NOMO-1 (cell line): ENCODE results near the gene CNTNAP2.

Source experiments
- DNase-seq, 2 experiments: peaks; one replicate each; lab custom pipeline; 2025; ENCODE audit not compliant: unreplicated experiment in 2 of 2; lab: John Stamatoyannopoulos, UW

The CNTNAP2 gene

DNA sequence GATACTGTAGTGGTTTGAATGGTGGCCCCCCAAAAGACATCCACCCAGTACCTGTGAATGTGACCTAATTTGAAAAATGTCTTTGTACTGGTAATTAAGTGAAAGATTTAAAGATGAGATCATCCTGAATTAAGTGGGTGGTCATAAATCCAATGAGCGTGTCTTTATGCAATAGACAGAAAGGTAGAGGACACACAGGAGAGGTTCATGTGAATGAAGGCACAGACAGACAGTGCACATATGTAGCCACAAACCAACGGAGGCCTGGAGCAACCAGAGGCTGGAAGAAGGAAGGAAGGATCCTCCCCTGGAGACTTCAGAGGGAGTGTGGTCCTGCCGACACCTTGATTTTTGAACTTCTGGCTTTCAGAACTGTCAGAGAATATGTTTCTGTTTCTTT lies 160.3 kb downstream of the CNTNAP2 start:
- DNase-seq, result no peak

- DNase-seq, result no peak
These were observed 168.8 kb downstream of the CNTNAP2 start for GRCh38 chr7:146285418-146285817.

- DNase-seq, result no peak
These were observed 174.1 kb downstream of the CNTNAP2 start for GRCh38 chr7:146290746-146291145.

GRCh38 chr7:146291900-146292299 lies 175.3 kb downstream of the CNTNAP2 start:
- DNase-seq, result no peak

GRCh38 chr7:146296028-146296427 lies 179.4 kb downstream of the CNTNAP2 start:
- no peak for DNase-seq

DNA sequence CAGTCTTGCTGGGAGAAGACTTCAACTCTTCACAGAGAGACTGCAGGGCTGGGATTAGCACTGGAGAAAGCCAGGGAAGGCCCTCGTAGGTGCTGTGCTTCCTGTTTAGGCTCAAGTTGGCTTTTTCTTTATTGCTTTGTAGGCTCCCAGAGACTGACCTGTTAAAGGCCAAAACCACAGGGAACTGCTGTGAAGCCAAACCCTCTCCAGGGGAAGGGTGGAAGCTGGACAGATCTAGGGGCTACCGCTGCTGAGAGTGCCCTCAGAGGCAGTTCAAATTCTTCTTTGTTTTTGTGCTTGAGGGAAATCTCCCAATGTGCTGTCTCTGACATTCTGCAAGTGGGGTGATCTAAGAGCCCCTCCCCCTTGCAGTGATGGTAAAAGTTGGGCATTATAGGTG lies 198.4 kb downstream of the CNTNAP2 start:
- DNase-seq, result no peak

- DNase-seq, result no peak
These were observed 203.0 kb downstream of the CNTNAP2 start for GRCh38 chr7:146319629-146320028.

GRCh38 chr7:146321301-146321700 lies 204.7 kb downstream of the CNTNAP2 start:
- no peak for DNase-seq

DNA sequence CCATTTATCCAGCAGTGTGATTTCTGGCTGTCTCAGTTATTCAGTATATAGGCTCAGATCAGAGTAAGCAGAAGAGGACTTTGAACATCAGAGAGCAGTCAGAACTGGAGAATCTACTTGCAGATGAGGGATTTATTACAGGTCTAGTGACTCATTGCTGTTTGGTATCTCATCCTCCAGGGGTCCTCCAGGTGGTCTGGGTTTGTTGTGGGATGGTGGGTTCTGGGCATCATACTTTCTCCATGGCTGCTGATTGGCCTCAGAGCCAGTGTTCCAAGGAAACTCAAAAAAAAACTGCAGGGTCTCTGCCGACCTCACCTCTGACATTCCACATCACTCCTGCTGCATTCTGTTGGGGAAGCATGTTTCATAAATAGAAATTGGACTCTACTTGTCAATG lies 214.8 kb downstream of the CNTNAP2 start:
- DNase-seq, result no peak

DNA sequence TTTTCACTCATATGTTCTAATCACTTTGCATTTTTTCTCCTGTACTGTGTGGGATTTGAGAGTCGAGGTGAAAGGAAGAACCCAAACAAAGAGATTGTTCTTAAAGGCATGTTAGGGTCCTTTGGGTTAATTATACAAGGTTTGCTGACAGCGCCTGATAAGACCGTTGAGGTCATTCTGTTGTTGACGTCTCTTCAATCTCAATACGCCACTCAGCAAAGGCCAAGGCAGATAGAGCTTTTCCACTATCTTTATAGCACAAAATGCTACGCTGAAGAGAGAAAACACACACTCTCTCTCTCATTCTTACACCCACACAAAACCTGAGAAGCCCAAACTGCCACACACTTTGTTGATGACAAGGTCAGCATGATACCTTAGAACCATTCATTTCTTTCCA lies 228.7 kb downstream of the CNTNAP2 start:
- no peak for DNase-seq

- DNase-seq, result no peak
These were observed 229.5 kb downstream of the CNTNAP2 start for GRCh38 chr7:146346096-146346495.

DNA sequence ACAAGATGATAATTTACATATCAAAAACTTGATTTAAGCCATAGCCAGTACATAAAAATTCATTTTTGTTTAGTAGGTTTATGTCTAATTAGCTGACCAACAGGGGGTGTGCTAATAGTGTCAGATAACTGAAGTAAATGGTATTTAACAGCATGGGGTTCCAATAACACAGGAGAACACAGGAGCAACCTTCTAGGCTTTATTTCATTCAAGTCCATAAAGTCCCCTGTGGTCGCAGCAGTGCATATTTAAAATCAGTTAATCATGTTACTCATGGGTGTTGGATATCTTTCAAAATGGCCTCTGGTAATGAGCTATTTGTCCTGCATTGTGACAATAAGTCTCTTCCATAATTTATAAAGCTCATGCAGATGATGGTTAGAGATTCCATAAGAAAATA lies 238.6 kb downstream of the CNTNAP2 start:
- no peak for DNase-seq

DNA sequence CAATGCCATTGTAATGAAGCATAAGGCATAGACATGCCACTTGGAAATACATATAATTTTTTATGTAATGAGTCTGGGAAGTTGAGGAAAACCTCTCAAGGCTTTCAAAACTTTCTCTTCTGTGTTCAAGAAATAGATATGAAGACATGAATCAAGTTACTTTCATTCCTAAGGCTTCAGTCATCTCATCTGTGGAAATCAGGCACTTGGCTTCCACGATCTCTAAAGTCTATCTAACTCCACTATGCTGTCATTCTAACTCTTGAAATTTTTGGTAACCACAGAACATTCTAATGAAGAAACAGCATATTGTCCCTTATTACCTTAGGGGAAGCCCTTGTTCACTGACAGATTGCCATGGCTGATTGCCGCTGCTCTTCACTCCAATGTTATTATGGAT lies 242.6 kb downstream of the CNTNAP2 start:
- DNase-seq, result no peak

DNA sequence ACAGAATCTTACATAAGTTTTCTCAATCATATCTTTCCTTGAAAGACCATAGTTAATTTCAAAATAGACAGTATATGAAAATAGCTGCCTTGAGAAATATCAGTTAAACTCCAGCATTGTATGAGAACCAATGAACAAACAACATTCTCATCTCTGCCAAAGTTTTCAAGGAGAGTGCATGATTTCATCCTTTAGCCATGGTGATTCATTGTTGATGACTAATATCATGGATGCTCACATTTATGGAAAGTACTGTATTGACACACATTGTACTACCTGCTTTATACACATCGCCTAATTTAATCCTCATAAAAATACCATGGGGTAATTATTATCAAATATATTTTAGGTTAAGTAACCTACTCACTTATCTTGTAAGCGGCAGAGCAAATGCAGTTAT lies 250.3 kb downstream of the CNTNAP2 start:
- DNase-seq, result no peak

GRCh38 chr7:146370171-146370570 lies 253.6 kb downstream of the CNTNAP2 start:
- no peak for DNase-seq

GRCh38 chr7:146375170-146375569 lies 258.6 kb downstream of the CNTNAP2 start:
- DNase-seq, result no peak

DNA sequence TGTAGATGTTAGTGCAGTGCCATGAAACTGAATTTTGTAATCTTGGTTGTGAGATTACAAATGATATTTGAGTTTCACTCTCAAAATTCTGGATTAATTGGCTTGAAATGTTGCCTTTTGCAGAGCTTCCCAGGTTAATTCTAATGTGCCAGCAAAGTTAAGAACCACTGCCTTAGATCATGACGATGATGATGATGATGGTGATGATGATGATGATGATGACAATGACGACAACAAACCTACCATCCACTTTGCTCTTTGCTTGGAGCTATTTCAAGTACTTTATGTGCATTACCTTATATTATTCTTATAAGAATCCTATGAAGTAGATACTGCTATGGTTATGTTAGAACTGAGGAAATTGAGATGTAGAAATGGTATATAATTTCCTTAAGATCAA lies 261.6 kb downstream of the CNTNAP2 start:
- DNase-seq, result no peak

GRCh38 chr7:146387140-146387539 lies 270.5 kb downstream of the CNTNAP2 start:
- DNase-seq, result no peak

GRCh38 chr7:146388928-146389327 lies 272.3 kb downstream of the CNTNAP2 start:
- no peak for DNase-seq

DNA sequence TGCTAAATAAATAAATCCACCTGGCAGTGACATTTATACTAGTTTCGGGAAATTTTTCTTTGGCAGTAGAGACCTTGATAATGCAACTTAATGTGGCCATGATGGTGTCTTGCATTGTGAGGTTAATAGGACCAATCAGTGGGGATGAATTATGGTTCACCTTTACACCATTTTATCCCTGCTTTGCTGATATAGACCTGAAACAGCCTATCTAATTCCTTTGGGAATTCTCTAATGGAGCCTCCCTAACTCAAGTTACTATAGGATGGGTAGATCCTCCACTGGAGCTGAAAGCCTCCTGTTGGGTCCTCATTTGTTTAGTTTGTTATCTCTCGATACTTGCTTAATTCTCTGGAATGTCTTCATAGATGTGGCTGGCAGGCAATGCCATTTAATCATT lies 276.7 kb downstream of the CNTNAP2 start:
- DNase-seq, result no peak

DNA sequence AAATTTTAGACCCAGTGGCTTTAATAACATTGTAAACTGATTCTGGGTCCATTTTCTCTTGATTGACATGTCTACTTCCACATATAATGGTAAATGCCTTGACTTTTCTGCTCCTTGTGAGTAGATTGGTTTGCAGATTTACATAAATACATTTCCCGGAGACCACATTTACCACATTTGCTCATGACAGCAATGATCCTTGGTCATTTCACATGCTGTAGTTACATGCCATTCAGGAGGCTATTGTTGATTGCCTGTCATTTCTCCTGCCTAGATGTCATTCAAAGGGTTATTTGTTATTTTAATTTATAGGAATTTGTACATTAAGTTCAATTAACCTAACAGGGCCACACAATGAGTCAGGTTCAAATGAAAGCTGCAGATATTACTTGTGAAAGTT lies 280.5 kb downstream of the CNTNAP2 start:
- DNase-seq, result no peak

- no peak for DNase-seq
These were observed 285.3 kb downstream of the CNTNAP2 start for GRCh38 chr7:146401939-146402338.

- DNase-seq, result no peak
These were observed 289.1 kb downstream of the CNTNAP2 start for GRCh38 chr7:146405737-146406136.

DNA sequence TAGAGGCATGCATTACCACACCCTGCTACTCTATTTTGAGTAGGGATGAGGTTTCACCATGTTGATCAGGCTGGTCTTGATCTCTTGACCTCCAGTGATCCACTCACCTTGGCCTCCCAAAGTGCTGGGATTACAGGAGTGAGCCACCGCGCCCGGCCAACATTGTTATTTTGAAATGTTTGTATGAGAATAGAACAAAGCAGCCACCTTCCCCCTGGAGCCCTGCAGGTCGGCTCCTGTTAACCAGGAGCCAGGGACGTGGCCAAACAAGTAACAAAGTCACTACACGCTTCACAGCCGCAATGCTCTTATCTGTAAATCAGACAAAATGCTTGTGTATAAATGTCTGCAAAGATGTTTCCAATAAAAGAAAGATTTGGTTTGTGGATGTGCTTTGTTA lies 295.4 kb downstream of the CNTNAP2 start:
- no peak for DNase-seq
